ENCODE measurements around the gene RICTOR. TPM values are rescaled to one million over a fixed set of nuclear protein-coding genes. Genes with fewer than 3 reads are reported as not detected.
A peak's percentile ranks its signal among the peaks of the same experiment; 100 is the strongest.

Gene RICTOR
- total RNA-seq, 1 donor from 2014 or later = 34.2 TPM

DNA sequence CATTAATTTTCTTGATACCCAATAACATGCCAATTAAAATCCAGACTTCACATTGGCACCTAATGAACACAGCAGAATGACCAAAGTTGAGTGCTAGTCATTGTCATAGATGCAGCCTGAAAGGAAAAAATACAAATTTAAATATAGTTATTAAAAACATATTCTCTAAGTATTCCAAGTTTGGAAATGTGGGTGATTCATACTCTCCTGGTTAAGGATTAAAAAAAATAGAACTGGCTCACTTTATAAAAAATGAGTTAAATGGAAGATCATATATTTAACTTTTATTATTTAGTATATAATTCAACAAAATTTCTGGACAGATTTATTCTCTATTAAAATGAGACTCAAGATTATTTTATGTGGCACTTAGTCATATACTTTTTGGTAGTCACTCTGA is 33.2 kb upstream of the RICTOR start:
- Mint-ChIP-seq H3K27me3 (no peaks in the 10 kb centered on the region), H3K4me3 (no peak overlapping the region), H3K4me1 (peaks cover 4% of the 10 kb centered on the region), H3K27ac (no peak overlapping the region), H3K36me3 (ENCODE audit: low read depth) (peaks cover 35% of the 10 kb centered on the region), H3K9me3 (no peaks in the 10 kb centered on the region)
- intact Hi-C loops (cut with micrococcal nuclease) = no loop called here
- DNase-seq = no peak

GRCh38 chr5:39106322-39106721 is 32.1 kb upstream of the RICTOR start:
- no peak for DNase-seq
- H3K4me1 Mint-ChIP-seq = peaks cover 7% of the 10 kb centered on the region
- no peaks in the 10 kb centered on the region for H3K9me3 Mint-ChIP-seq
- peaks cover 36% of the 10 kb centered on the region for H3K36me3 Mint-ChIP-seq (ENCODE audit: low read depth)
- H3K27ac Mint-ChIP-seq = no peak overlapping the region
- intact Hi-C loops (cut with micrococcal nuclease) = no loop called here
- no peak overlapping the region for H3K4me3 Mint-ChIP-seq
- H3K27me3 Mint-ChIP-seq = no peaks in the 10 kb centered on the region

GRCh38 chr5:39104221-39104620 is 30.0 kb upstream of the RICTOR start:
- Mint-ChIP-seq H3K4me3 (no peak overlapping the region), H3K27ac (no peak overlapping the region), H3K27me3 (no peaks in the 10 kb centered on the region), H3K36me3 (ENCODE audit: low read depth) (peaks cover 34% of the 10 kb centered on the region), H3K9me3 (no peaks in the 10 kb centered on the region), H3K4me1 (peaks cover 14% of the 10 kb centered on the region)
- intact Hi-C loops (cut with micrococcal nuclease) = no loop called here
- no peak for DNase-seq

GRCh38 chr5:39102684-39103155 is 28.5 kb upstream of the RICTOR start:
- Mint-ChIP-seq H3K9me3 (no peaks in the 10 kb centered on the region), H3K4me1 (peaks cover 14% of the 10 kb centered on the region), H3K27me3 (no peaks in the 10 kb centered on the region), H3K27ac (no peak overlapping the region), H3K4me3 (no peak overlapping the region), H3K36me3 (ENCODE audit: low read depth) (peaks cover 30% of the 10 kb centered on the region)
- intact Hi-C loops (cut with micrococcal nuclease) = no loop called here
- DNase-seq = no peak

GRCh38 chr5:39100851-39101396 is 26.7 kb upstream of the RICTOR start:
- Mint-ChIP-seq H3K27ac (peak overlapping the region; percentile 59), H3K36me3 (ENCODE audit: low read depth) (peaks cover 25% of the 10 kb centered on the region)
- intact Hi-C loops (cut with micrococcal nuclease) = no loop called here

DNA sequence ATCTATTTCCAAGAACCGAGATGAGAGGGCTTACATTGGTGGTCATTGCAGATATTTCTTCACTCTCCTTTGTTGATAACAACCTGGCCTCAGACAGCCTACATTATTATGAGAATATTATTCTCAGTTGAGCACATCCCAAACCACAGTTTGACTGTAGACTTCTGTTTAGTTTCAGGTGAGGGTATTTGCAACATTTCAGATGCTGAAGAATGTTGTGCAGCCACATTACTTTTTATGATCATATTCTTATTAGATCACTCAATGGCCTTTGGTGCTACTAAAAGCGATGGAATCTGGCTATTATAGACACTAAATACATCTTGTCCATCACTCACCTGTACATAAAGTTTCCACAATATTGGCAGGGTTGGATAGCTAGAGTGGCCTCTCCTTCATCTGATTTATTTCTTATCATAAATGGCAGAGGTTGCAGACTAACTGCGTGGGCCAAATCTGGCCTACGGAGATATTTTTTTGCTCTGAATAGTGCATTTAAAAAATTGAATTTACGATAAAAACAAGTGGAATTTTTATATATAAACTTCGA is 26.2 kb upstream of the RICTOR start:
- intact Hi-C loops (cut with micrococcal nuclease) = no loop called here
- Mint-ChIP-seq H3K4me1 (peaks cover 14% of the 10 kb centered on the region), H3K9me3 (no peaks in the 10 kb centered on the region), H3K4me3 (no peak overlapping the region), H3K27ac (no peak overlapping the region), H3K36me3 (ENCODE audit: low read depth) (peaks cover 25% of the 10 kb centered on the region), H3K27me3 (no peaks in the 10 kb centered on the region)
- no peak for DNase-seq

More at GRCh38 chr5:39100851-39101396, 26.7 kb upstream of the RICTOR start:
- H3K4me3 Mint-ChIP-seq = no peak overlapping the region
- no peak for DNase-seq
- no peaks in the 10 kb centered on the region for H3K9me3 Mint-ChIP-seq
- peaks cover 14% of the 10 kb centered on the region for H3K4me1 Mint-ChIP-seq
- no peaks in the 10 kb centered on the region for H3K27me3 Mint-ChIP-seq

GRCh38 chr5:39099831-39100230 is 25.6 kb upstream of the RICTOR start:
- H3K36me3 Mint-ChIP-seq (ENCODE audit: low read depth) = peaks cover 23% of the 10 kb centered on the region
- H3K27ac Mint-ChIP-seq = no peak overlapping the region
- DNase-seq = no peak
- H3K4me3 Mint-ChIP-seq = no peak overlapping the region
- H3K4me1 Mint-ChIP-seq = peaks cover 14% of the 10 kb centered on the region
- no peaks in the 10 kb centered on the region for H3K27me3 Mint-ChIP-seq
- no peaks in the 10 kb centered on the region for H3K9me3 Mint-ChIP-seq
- intact Hi-C loops (cut with micrococcal nuclease) = no loop called here

GRCh38 chr5:39093352-39093751 is 19.2 kb upstream of the RICTOR start:
- Mint-ChIP-seq H3K36me3 (ENCODE audit: low read depth) (no peaks in the 10 kb centered on the region), H3K4me3 (no peak overlapping the region), H3K4me1 (no peaks in the 10 kb centered on the region), H3K27ac (no peak overlapping the region), H3K27me3 (peaks cover 24% of the 10 kb centered on the region), H3K9me3 (peaks cover 9% of the 10 kb centered on the region)
- intact Hi-C loops (cut with micrococcal nuclease) = no loop called here
- DNase-seq = no peak

DNA sequence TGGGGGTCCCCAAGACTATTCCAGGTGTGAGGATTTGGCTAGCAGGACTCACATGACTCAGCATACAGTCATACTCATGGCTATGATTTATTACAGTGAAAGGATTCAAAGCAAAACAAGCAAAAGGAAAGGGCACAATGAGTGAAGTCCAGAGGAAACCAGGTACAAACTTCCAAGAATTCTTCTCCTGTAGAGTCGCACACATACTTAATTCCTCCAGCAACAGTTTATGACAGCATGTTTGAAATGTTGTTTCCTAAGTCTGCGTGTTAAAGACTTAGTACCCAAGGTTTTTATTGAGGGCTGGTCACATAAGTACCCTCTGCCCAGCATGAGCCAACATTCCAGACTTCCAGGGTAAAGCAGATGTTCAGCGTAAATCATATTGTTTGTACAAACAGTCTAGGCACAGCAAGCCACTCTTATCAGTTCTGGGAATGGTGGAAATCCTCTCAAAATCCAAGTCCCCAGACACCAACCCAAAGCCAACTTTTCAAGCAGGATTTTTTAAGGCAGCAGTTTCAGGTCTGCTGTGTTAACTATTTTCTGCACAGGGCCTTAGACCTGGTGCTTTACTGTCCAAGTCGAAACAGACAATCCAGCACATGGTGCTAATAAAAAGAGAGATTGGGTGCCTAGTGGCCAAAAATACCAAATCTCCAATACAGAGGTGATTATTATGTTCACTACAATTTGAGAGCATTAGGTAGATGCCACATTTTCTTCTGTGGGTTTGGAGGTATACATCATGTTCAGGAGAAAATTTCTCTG is 18.6 kb upstream of the RICTOR start:
- Mint-ChIP-seq H3K36me3 (ENCODE audit: low read depth) (no peaks in the 10 kb centered on the region), H3K9me3 (peaks cover 9% of the 10 kb centered on the region), H3K4me1 (no peaks in the 10 kb centered on the region), H3K27me3 (peaks cover 25% of the 10 kb centered on the region), H3K4me3 (no peak overlapping the region), H3K27ac (no peak overlapping the region)
- intact Hi-C loops (cut with micrococcal nuclease) = no loop called here
- DNase-seq = no peak

- H3K4me3 Mint-ChIP-seq = no peak overlapping the region
- H3K4me1 Mint-ChIP-seq = no peaks in the 10 kb centered on the region
- intact Hi-C loops (cut with micrococcal nuclease) = no loop called here
- no peak for DNase-seq
- H3K27ac Mint-ChIP-seq = no peak overlapping the region
- peaks cover 27% of the 10 kb centered on the region for H3K27me3 Mint-ChIP-seq
- H3K36me3 Mint-ChIP-seq (ENCODE audit: low read depth) = no peaks in the 10 kb centered on the region
- H3K9me3 Mint-ChIP-seq = peaks cover 9% of the 10 kb centered on the region
Measured at GRCh38 chr5:39091940-39092580, 17.9 kb upstream of the RICTOR start.

DNA sequence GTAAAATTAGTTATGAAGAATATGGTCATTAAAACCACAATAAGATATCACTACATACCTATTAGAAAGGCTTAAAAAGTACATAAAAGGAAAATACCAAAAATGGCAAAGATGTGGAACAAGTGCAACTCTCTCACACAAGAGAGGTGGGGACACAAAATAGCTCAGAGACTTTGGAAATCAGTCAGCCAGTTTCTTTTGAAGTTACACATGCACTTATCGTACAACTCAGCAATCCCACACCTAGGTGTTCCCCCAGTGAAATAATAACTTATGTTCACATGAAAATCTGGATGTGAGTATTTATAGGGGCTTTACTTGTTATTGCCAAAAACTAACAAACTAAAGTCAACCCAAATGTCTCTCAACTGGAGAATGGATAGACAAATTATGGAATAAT is 9.8 kb upstream of the RICTOR start:
- Mint-ChIP-seq H3K27ac (no peak overlapping the region), H3K27me3 (peaks cover 18% of the 10 kb centered on the region), H3K9me3 (peaks cover 10% of the 10 kb centered on the region), H3K4me3 (no peak overlapping the region), H3K36me3 (ENCODE audit: low read depth) (peaks cover 2% of the 10 kb centered on the region), H3K4me1 (peaks cover 6% of the 10 kb centered on the region)
- intact Hi-C loops (cut with micrococcal nuclease) = loop anchor here (5.0 kb wide), 1 partner anchor 257 kb away; no protein-coding TSS in a partner anchor
- DNase-seq = no peak

DNA sequence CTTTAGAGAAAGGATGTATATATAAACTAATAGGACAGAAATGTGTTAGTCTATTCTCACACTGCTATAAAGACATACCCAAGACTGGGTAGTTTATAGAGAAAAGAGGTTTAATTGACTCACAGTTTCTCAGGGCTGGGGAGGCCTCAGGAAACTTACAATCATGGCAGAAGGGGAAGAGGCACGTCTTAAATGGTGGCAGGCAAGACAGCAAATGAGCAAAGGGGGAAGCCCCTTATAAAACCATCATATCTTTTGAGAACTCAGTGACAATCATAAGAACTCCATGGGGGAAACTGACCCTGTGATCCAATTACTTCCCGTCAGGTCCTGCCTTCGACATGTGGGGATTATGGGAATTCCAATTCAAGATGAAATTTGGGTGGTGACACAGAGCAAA is 8.8 kb upstream of the RICTOR start:
- DNase-seq = no peak
- peaks cover 2% of the 10 kb centered on the region for H3K36me3 Mint-ChIP-seq (ENCODE audit: low read depth)
- H3K4me1 Mint-ChIP-seq = peaks cover 6% of the 10 kb centered on the region
- no peak overlapping the region for H3K27ac Mint-ChIP-seq
- no peak overlapping the region for H3K4me3 Mint-ChIP-seq
- peaks cover 6% of the 10 kb centered on the region for H3K9me3 Mint-ChIP-seq
- peaks cover 14% of the 10 kb centered on the region for H3K27me3 Mint-ChIP-seq
- intact Hi-C loops (cut with micrococcal nuclease) = loop anchor here (5.0 kb wide), 1 partner anchor 256 kb away; no protein-coding TSS in a partner anchor

DNA sequence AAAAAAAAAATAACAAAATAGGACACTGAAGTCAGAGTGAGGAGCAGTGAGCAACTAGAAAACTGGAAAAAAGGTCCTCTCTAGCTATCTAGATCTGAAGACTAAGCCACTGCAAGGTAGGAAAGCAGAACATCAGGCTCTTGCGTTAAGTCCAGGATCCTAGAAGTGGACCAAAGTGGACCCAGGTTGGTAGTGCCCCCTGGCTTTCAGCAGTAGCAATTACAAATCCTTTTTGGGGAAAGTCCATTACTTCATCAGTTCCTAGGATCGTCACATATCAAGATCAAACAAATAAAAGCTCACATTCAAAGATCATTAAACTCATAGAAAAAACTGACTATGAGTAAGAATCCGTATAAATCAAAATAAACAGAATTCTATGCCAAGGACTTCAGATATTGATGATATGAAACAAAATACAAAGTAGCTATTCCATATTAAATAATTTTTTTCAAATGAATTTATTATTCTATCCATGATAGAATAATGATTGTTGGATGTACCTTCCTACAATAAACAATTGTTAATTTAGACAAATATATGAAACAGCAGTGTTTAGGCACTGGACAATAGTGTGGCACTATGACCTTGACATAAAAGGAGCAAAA is 6.5 kb upstream of the RICTOR start:
- no peak overlapping the region for H3K27ac Mint-ChIP-seq
- no peak overlapping the region for H3K4me3 Mint-ChIP-seq
- intact Hi-C loops (cut with micrococcal nuclease) = loop anchor here (1.0 to 5.0 kb wide), 2 partner anchors 86 to 253 kb away; no protein-coding TSS in a partner anchor
- H3K9me3 Mint-ChIP-seq = peaks cover 3% of the 10 kb centered on the region
- peak; percentile 76 for DNase-seq
- peaks cover 14% of the 10 kb centered on the region for H3K27me3 Mint-ChIP-seq
- H3K4me1 Mint-ChIP-seq = peaks cover 20% of the 10 kb centered on the region
- H3K36me3 Mint-ChIP-seq (ENCODE audit: low read depth) = peaks cover 2% of the 10 kb centered on the region
